ENCODE measurements around the gene PI4KB.

DNA sequence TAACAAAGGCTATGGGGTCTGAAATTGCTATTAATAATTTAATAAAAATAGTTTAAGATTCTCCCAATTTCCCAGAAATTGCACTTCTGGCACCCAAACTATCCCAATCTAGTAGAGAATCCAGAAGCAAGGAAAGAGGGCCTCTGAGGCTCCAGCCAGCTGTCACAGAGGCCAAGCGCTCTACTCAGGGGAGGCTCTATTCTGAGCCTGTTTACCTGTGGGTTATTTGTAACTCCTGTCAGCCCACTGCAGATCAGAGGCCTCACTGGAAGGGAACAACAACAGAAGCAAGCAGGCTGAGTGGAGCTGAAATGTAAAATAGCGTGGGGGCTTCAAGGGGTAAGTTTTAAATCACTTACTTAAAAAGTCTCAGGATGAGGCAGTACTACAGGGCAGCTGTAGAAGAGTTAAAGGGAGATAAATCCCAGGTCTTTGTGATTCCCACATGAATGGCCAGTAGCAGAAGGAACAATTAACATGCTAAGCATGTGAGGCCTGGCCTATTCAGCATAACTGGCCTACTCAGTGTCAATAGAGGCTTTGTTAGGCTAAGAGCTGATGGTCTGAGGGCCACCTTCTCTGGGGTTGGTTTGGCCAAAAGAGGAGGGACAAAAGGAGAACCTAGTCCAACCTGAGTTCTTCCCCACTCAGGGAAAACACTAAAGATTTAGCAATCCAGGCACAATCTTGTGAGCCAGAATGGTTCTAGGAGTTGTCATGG, 32.3 kb downstream of the PI4KB start:
- TF ChIP-seq FOXM1 (CRISPR knock-in tag; IDR thresholded peaks at IDR 0.05): no peak
- no peak for TF ChIP-seq JDP2 (CRISPR knock-in tag; IDR thresholded peaks at IDR 0.05; ENCODE audit: borderline replicate concordance)

Measured in HepG2 (cell line).